ENCODE results near the gene WFDC6.
A peak's percentile ranks its signal among the peaks of the same experiment; 100 is the strongest.

The WFDC6 gene

GRCh38 chr20:45550765-45551164, 11.5 kb upstream of the WFDC6 start:
- H3K79me2 ChIP-seq (ENCODE audit: insufficient read depth, low read depth), result no peaks in the 10 kb centered on the region
- H3K27ac ChIP-seq, result no peak overlapping the region
- no peaks in the 10 kb centered on the region for H4K20me1 ChIP-seq (ENCODE audit: insufficient read depth)
- TF ChIP-seq, protein P1, sequence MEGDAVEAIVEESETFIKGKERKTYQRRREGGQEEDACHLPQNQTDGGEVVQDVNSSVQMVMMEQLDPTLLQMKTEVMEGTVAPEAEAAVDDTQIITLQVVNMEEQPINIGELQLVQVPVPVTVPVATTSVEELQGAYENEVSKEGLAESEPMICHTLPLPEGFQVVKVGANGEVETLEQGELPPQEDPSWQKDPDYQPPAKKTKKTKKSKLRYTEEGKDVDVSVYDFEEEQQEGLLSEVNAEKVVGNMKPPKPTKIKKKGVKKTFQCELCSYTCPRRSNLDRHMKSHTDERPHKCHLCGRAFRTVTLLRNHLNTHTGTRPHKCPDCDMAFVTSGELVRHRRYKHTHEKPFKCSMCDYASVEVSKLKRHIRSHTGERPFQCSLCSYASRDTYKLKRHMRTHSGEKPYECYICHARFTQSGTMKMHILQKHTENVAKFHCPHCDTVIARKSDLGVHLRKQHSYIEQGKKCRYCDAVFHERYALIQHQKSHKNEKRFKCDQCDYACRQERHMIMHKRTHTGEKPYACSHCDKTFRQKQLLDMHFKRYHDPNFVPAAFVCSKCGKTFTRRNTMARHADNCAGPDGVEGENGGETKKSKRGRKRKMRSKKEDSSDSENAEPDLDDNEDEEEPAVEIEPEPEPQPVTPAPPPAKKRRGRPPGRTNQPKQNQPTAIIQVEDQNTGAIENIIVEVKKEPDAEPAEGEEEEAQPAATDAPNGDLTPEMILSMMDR (conservative IDR thresholded peaks at IDR 0.05; ENCODE audit: low read depth, low read length), result no peak
- H3K4me2 ChIP-seq, result no peak overlapping the region
- H3K4me3 ChIP-seq (IDR thresholded peaks at IDR 0.05; ENCODE audit: insufficient read depth, low read depth, low read length), result no peak overlapping the region
- no peak overlapping the region for H3K9ac ChIP-seq
- no peaks in the 10 kb centered on the region; the same call in 1 of the 2 replicates for H3K27me3 ChIP-seq (ENCODE audit: insufficient read depth, low read depth)
- H2AFZ ChIP-seq (ENCODE audit: low read depth), result no peak overlapping the region
- no peaks in the 10 kb centered on the region for H3K36me3 ChIP-seq (ENCODE audit: insufficient read depth)
- no peaks in the 10 kb centered on the region for H3K4me1 ChIP-seq (ENCODE audit: low read depth, poor library complexity, severe bottlenecking)

GRCh38 chr20:45548410-45548809, 9.1 kb upstream of the WFDC6 start:
- no peak overlapping the region for H3K4me2 ChIP-seq
- H3K27me3 ChIP-seq (ENCODE audit: insufficient read depth, low read depth), result no peaks in the 10 kb centered on the region; the same call in 1 of the 2 replicates
- H3K27ac ChIP-seq, result no peak overlapping the region
- TF ChIP-seq, protein P1 (conservative IDR thresholded peaks at IDR 0.05; ENCODE audit: low read depth, low read length), result no peak
- H2AFZ ChIP-seq (ENCODE audit: low read depth), result no peak overlapping the region
- no peaks in the 10 kb centered on the region for H3K4me1 ChIP-seq (ENCODE audit: low read depth, poor library complexity, severe bottlenecking)
- H3K36me3 ChIP-seq (ENCODE audit: insufficient read depth), result no peaks in the 10 kb centered on the region
- H3K4me3 ChIP-seq (IDR thresholded peaks at IDR 0.05; ENCODE audit: insufficient read depth, low read depth, low read length), result no peak overlapping the region
- no peak overlapping the region for H3K9ac ChIP-seq
- no peaks in the 10 kb centered on the region for H4K20me1 ChIP-seq (ENCODE audit: insufficient read depth)
- no peaks in the 10 kb centered on the region for H3K79me2 ChIP-seq (ENCODE audit: insufficient read depth, low read depth)

- no peaks in the 10 kb centered on the region for H3K36me3 ChIP-seq (ENCODE audit: insufficient read depth)
- H3K4me3 ChIP-seq (IDR thresholded peaks at IDR 0.05; ENCODE audit: insufficient read depth, low read depth, low read length), result no peak within 1 kb of the TSS
- H2AFZ ChIP-seq (ENCODE audit: low read depth), result no peak within 1 kb of the TSS
- H4K20me1 ChIP-seq (ENCODE audit: insufficient read depth), result no peaks in the 10 kb centered on the region
- TF ChIP-seq, protein P1 (conservative IDR thresholded peaks at IDR 0.05; ENCODE audit: low read depth, low read length), result no peak
- H3K79me2 ChIP-seq (ENCODE audit: insufficient read depth, low read depth), result no peaks in the 10 kb centered on the region
- no peak within 1 kb of the TSS for H3K9ac ChIP-seq
- no peak within 1 kb of the TSS for H3K27ac ChIP-seq
- H3K4me2 ChIP-seq, result no peak within 1 kb of the TSS
- no peaks in the 10 kb centered on the region for H3K27me3 ChIP-seq (ENCODE audit: insufficient read depth, low read depth)
- H3K4me1 ChIP-seq (ENCODE audit: low read depth, poor library complexity, severe bottlenecking), result no peaks in the 10 kb centered on the region
Observed at GRCh38 chr20:45547206-45547770, 8.0 kb upstream of the WFDC6 start, which contains the start of gene EPPIN. Gene EPPIN (minus strand): TSS chr20:45547401. CDS start chr20:45547357, 44 bp downstream.

DNA sequence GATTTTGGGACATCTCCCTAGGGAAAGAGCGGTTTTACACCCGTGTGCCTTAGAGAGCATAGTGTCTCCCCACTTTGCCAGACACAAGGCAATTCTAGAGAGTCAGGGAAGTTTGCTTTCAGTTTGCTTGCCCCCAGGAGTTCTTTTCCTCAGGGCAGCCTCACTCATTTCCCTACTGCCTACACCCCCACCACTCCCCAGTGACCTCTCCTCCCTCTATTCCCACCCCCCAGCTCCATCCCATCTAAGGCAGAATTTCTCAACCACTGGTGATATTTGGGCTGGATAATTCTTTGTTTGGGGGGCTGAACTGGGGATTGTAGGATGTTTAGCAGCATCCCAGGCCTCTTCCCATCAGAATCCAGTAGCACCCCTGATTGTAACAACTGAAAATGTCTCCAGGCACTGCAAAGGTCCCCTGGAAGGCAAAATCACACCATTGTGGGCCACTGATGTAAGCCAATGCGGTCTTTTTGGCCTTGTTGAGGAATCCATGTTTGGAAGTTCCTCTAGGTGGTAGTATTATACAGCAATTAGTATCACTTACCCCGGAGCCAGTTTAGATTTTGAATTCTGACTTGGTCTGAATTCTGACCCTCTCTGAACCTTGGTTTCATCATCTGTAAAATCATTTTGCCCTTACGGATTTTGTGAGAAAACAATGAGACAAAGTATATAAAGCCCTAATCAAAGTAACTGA, 6.6 kb upstream of the WFDC6 start:
- Histone ChIP-seq H3K27me3 (ENCODE audit: insufficient read depth, low read depth) (no peaks in the 10 kb centered on the region), H3K4me1 (ENCODE audit: low read depth, poor library complexity, severe bottlenecking) (no peaks in the 10 kb centered on the region), H3K36me3 (ENCODE audit: insufficient read depth) (no peaks in the 10 kb centered on the region), H3K9ac (no peak overlapping the region), H3K79me2 (ENCODE audit: insufficient read depth, low read depth) (no peaks in the 10 kb centered on the region), H3K27ac (no peak overlapping the region), H4K20me1 (ENCODE audit: insufficient read depth) (no peaks in the 10 kb centered on the region), H3K4me3 (IDR thresholded peaks at IDR 0.05; ENCODE audit: insufficient read depth, low read depth, low read length) (no peak overlapping the region), H2AFZ (ENCODE audit: low read depth) (no peak overlapping the region), H3K4me2 (no peak overlapping the region)
- TF ChIP-seq, protein P1 (conservative IDR thresholded peaks at IDR 0.05; ENCODE audit: low read depth, low read length), result peak; percentile 23; the same call in 1 of the 2 replicates
